Esophagus muscularis mucosa (tissue), 4 donors: Measurements from ENCODE around the gene ARF3. TPM values are rescaled to one million over a fixed set of nuclear protein-coding genes. Genes with fewer than 3 reads are reported as not detected.

Experiments used
- DNase-seq: peaks from one replicate; pipeline ENCODE4 v3.0.0-alpha.2; 2017; ENCODE audit errors: extremely low spot score
- H3K27ac ChIP-seq, 4 donors: fragments of 200-600 bp; sonication (generic); replicated peaks in 1 of 4; 1 replicate in 3 of 4; 2 replicates in 1 of 4; pipeline ENCODE4 v1.5.1; 2016 to 2019; ENCODE audit warnings: mild to moderate bottlenecking in 1 of 4
- H3K27me3 ChIP-seq, 4 donors: fragments of 200-600 bp; sonication (generic); one replicate each; pipeline versions ENCODE4 v1.5.1 to v1.6.0; 2016 to 2019
- H3K36me3 ChIP-seq, 4 donors: fragments of 200-600 bp; sonication (generic); one replicate each; pipeline ENCODE4 v1.5.1; 2016 to 2019
- H3K4me1 ChIP-seq, 4 donors: fragments of 200-600 bp; sonication (generic); one replicate each; pipeline ENCODE4 v1.5.1; 2016 to 2019
- H3K4me3 ChIP-seq, 4 donors: fragments of 200-600 bp; sonication (generic); 1 replicate in 2 of 4; 2 replicates in 2 of 4; pipeline ENCODE4 v1.5.1; 2016 to 2019; ENCODE audit warnings: mild to moderate bottlenecking in 4 of 4, moderate library complexity in 1 of 4
- H3K9me3 ChIP-seq, 4 donors: fragments of 200-600 bp; sonication (generic); 1 replicate in 3 of 4; 2 replicates in 1 of 4; pipeline ENCODE4 v1.5.1; 2016 to 2019
- CTCF ChIP-seq, 3 experiments: fragments of 200-600 bp in 2 of 3; fragments of 450-650 bp in 1 of 3; sonication (generic) in 2 of 3; IDR thresholded peaks; one replicate each; pipeline ENCODE4 v1.5.1; 2017 to 2019; ENCODE audit warnings: antibody characterized with exemption in 3 of 3, mild to moderate bottlenecking in 2 of 3, moderate library complexity in 1 of 3
- EP300 ChIP-seq: sonication (generic); formaldehyde crosslinking; IDR thresholded peaks from one replicate; pipeline ENCODE4 v1.6.1; 2017; ENCODE audit warnings: antibody characterized with exemption
- POLR2A ChIP-seq: fragments of 450-650 bp; IDR thresholded peaks from one replicate; pipeline ENCODE4 v1.6.1; 2017; ENCODE audit warnings: antibody characterized with exemption, moderate library complexity, mild to moderate bottlenecking, low read depth
- POLR2AphosphoS5 ChIP-seq, 2 donors: sonication (generic); formaldehyde crosslinking; IDR thresholded peaks; one replicate each; pipeline ENCODE4 v1.6.1; 2017; ENCODE audit warnings: antibody characterized with exemption in 2 of 2
- WGBS: methylation state at CpG from one replicate; pipeline ENCODE4 v1.1.5; 2018; 5-methylcytosine and 5-hydroxymethylcytosine counted together
- intact Hi-C: fragments of 100-400 bp; cut with DNase I; formaldehyde crosslinking; loops from one replicate; pipeline ENCODE4 v1.15.1; 2023
- total RNA-seq, 4 donors: library from RNA; depleted of rRNA; stranded (reverse); fragments of >200 nt; gene quantifications; one replicate each; pipeline versions ENCODE4 v1.1.0 to v1.2.1, GENCODE V29; 2016

Gene ARF3
- total RNA-seq, 4 donors from 2014 or later = 42.8 to 71.9 (median 65.1) TPM

GRCh38 chr12:48933664-48934311, 23.5 kb downstream of the ARF3 start:
- H3K27ac ChIP-seq = no peak overlapping the region
- WGBS = 86% methylated on average over 9 of the region's 9 CpGs
- peaks cover 19 to 90% (median 68%) of the 10 kb centered on the region in 4 donors for H3K36me3 ChIP-seq
- no peaks in the 10 kb centered on the region for H3K27me3 ChIP-seq
- H3K4me1 ChIP-seq = no peaks in the 10 kb centered on the region
- no peaks in the 10 kb centered on the region for H3K9me3 ChIP-seq
- DNase-seq = no peak
- H3K4me3 ChIP-seq = no peak overlapping the region
- intact Hi-C loops = no loop called here
- TF ChIP-seq EP300 (no peak), POLR2AphosphoS5 (IDR thresholded peaks at IDR 0.05) (no peak), CTCF (IDR thresholded peaks at IDR 0.05) (no peak), POLR2A (no peak)

- 63% methylated on average over 2 of the region's 2 CpGs for WGBS
- Histone ChIP-seq H3K4me1 (no peaks in the 10 kb centered on the region), H3K27ac (no peak overlapping the region), H3K36me3 (peaks cover 11 to 84% (median 59%) of the 10 kb centered on the region in 4 donors), H3K9me3 (no peaks in the 10 kb centered on the region), H3K27me3 (no peaks in the 10 kb centered on the region), H3K4me3 (no peak overlapping the region)
- TF ChIP-seq POLR2AphosphoS5 (IDR thresholded peaks at IDR 0.05) = no peak
- no peak for TF ChIP-seq POLR2A
- no peak for TF ChIP-seq CTCF (IDR thresholded peaks at IDR 0.05)
- TF ChIP-seq EP300 = no peak
- intact Hi-C loops = no loop called here
- DNase-seq = no peak
Measured at GRCh38 chr12:48932878-48933277, 24.4 kb downstream of the ARF3 start.

GRCh38 chr12:48930475-48930874, 26.8 kb downstream of the ARF3 start:
- H3K4me3 ChIP-seq = no peak overlapping the region
- TF ChIP-seq EP300 (no peak), POLR2AphosphoS5 (IDR thresholded peaks at IDR 0.05) (no peak), CTCF (IDR thresholded peaks at IDR 0.05) (no peak), POLR2A (no peak)
- intact Hi-C loops = no loop called here
- WGBS = 76% methylated on average over 4 of the region's 4 CpGs
- H3K27ac ChIP-seq = no peak overlapping the region
- H3K4me1 ChIP-seq = peaks cover 0 to 5% (median 4%) of the 10 kb centered on the region in 4 donors
- no peaks in the 10 kb centered on the region for H3K27me3 ChIP-seq
- H3K36me3 ChIP-seq = peaks cover 11 to 65% (median 40%) of the 10 kb centered on the region in 4 donors
- H3K9me3 ChIP-seq = no peaks in the 10 kb centered on the region
- no peak for DNase-seq

GRCh38 chr12:48929551-48929950, 27.7 kb downstream of the ARF3 start:
- intact Hi-C loops = no loop called here
- Histone ChIP-seq H3K4me3 (no peak overlapping the region), H3K9me3 (no peaks in the 10 kb centered on the region), H3K36me3 (peaks cover 11 to 56% (median 36%) of the 10 kb centered on the region in 4 donors), H3K27me3 (no peaks in the 10 kb centered on the region), H3K4me1 (peaks cover 0 to 9% (median 8%) of the 10 kb centered on the region in 4 donors), H3K27ac (no peak overlapping the region)
- WGBS = 91% methylated on average over 1 of the region's 1 CpG
- TF ChIP-seq CTCF (IDR thresholded peaks at IDR 0.05) (no peak), POLR2AphosphoS5 (IDR thresholded peaks at IDR 0.05) (no peak), POLR2A (no peak), EP300 (no peak)
- no peak for DNase-seq

- Histone ChIP-seq H3K27ac (no peak overlapping the region), H3K4me1 (peaks cover 0 to 16% (median 14%) of the 10 kb centered on the region in 4 donors), H3K9me3 (no peaks in the 10 kb centered on the region), H3K36me3 (peaks cover 11 to 33% (median 14%) of the 10 kb centered on the region in 4 donors), H3K4me3 (no peak overlapping the region), H3K27me3 (no peaks in the 10 kb centered on the region)
- DNase-seq = no peak
- intact Hi-C loops = no loop called here
- WGBS = 93% methylated on average over 2 of the region's 2 CpGs
- TF ChIP-seq CTCF (IDR thresholded peaks at IDR 0.05) = no peak
Measured at GRCh38 chr12:48927261-48927660, 30.0 kb downstream of the ARF3 start.
